GM21526 (cell line): ENCODE data around the gene DDR2.
"Not testable (repeated sequence)": the region's sequence is repeated elsewhere in the genome, so short reads cannot be mapped to it uniquely, and the experiment has no call there.

ENCODE experiments used
- ATAC-seq: cut with Tn5 transposase; IDR thresholded peaks from one replicate; pipeline ENCODE4 v1.9.1; 2021; ENCODE audit warnings: moderate library complexity; ENCODE audit not compliant: unreplicated experiment, low FRiP score

The DDR2 gene

GRCh38 chr1:162717548-162718184 is 85.4 kb downstream of the DDR2 start:
- no peak for ATAC-seq

- ATAC-seq: no peak
Observed at GRCh38 chr1:162719678-162720077, 87.4 kb downstream of the DDR2 start.

DNA sequence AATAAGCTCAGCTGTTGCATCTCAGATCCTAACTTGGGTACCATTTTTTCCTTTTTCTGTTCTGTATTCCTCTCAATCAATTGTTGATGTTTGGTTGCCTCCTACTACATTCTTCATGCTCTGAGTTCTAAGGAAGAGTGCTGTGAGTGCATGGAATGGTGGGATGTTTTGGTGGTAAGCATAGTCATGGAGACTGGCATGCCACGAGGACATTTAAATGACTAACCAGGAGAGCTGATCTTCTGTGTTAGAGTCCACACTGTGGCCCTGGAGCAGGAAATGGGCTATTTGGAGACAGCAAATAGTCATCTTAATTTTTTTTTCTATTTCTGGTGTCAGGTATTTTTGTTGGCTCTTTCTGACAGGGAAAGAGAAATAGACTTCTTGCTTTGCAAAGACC is 88.7 kb downstream of the DDR2 start:
- no peak for ATAC-seq

GRCh38 chr1:162721471-162721870 is 89.2 kb downstream of the DDR2 start:
- no peak for ATAC-seq

DNA sequence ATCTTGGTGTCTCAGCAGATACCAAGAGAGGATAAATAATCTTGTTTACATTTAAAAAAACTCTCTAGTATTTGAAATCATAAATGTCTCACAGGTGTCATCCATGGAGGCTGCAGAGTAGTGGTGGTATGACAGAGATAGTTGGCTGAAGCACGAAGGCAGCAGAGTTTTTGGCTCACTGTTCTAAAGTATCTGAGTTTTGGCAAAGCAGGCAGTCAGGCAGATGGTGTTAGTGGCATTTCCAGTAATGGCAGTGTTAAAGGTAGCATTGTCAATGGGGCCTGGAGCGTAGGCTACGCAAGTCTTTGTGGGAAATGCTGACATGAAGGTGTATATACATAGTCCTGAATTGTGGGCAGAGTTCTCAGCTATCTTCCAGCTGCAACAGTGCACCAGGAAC is 89.8 kb downstream of the DDR2 start:
- ATAC-seq: no peak

- ATAC-seq: no peak
Observed at GRCh38 chr1:162724583-162725120, 92.4 kb downstream of the DDR2 start.

DNA sequence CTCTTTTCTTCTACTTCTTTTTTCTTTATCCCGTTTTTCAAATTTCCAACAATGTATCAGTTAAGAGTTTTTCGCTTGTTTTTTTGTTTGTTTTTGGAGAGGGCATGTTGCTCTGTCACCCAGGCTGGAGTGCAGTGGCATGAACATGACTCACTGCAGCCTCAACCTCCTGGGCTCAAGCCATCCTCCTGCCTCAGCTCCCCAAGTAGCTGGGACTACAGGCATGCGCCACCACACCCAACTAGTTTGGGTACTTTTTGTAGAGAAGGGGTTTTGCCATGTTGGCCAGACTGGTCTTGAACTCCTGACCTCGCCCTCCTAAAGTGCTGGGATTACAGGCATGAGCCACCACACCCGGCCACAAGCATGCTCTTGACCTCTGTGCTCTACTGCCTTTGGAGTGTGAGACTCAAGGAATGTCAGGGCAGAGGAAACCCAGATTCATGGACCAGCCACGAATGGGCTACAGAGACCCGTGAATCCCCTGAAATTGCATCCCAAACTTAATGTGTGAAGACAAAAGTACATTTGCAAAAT is 93.1 kb downstream of the DDR2 start:
- ATAC-seq: no peak

DNA sequence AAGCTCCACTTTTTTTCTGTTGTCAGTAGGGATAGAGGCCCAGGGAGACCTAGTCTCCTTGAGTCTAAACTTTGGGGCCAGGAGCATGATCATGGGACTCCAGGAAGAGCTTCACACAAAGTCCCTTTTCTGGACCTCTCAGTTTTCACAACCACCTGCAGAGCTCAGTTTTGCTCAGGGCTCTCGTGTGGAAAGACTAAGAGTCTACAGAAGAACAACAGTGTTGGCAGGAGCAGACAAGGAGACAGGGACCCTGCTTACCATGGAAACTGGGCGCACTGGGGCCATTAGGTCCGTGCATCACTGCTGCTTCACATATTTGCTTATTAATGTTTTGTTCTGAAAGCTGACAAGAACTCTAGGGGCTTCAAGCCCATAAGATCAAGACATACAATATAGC is 94.3 kb downstream of the DDR2 start:
- no peak for ATAC-seq

DNA sequence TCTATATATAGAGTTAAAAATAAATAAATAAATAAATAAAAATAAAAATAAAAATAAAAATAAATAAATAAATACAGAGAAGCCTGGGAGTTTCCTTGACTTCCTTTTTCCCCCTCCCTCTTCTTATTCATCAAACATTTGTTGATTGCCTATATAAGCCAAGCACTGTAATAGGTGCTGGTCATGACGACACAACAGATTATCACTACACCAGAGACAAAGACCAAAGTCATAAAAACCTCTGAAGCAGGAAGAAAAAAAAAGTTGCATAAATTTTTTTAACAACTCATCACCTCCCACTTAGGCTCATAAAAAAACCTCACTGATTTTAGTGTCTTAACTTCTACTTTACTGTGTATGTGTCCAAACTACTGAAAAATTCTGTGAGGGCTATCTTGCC is 95.2 kb downstream of the DDR2 start:
- ATAC-seq: not testable (repeated sequence)

- no peak for ATAC-seq
Observed at GRCh38 chr1:162728573-162728972, 96.3 kb downstream of the DDR2 start.

GRCh38 chr1:162729195-162729774 is 97.0 kb downstream of the DDR2 start:
- ATAC-seq: not testable (repeated sequence)

GRCh38 chr1:162732094-162732493 is 99.8 kb downstream of the DDR2 start:
- ATAC-seq: no peak

DNA sequence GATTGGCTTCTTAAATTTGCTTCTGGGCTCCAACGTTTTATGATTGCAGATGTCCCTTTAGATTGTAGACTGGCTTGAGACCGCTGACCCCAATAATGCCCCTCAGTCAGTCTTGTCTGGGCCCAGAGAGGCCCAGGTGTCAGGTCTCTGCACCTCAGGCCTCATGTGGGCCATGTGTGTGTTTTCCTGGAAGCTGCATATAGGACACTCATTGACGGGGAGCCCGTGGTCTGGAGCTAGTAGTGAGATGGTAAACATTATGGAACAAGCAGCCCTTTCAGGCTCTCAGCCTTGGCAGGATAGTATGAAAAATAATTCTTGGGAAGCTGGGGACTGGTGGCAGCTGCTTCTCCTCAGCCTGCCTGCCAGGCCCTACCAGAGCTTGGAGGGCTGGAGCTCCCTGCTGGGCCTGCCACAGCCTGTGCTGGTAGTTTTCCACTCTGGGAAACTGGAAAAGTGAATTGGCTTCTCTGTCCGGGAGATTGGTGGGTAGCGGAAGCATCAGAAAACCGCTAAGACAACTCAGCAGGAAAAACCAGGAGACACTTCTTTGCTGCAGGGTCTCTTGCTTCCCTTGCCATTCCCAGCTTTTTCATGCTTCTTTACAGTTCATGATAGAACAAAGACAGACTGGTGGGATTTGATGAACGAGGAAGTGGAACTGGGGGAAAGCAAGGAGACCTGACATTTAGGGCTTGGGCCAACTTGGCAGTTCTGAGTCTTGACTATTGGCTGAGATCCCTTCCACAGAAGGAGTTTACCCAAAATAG is 100.5 kb downstream of the DDR2 start:
- ATAC-seq: no peak

GRCh38 chr1:162733336-162733590 is 101.0 kb downstream of the DDR2 start:
- no peak for ATAC-seq

GRCh38 chr1:162734047-162734446 is 101.8 kb downstream of the DDR2 start:
- ATAC-seq: no peak

- no peak for ATAC-seq
Observed at GRCh38 chr1:162736184-162736583, 103.9 kb downstream of the DDR2 start.

DNA sequence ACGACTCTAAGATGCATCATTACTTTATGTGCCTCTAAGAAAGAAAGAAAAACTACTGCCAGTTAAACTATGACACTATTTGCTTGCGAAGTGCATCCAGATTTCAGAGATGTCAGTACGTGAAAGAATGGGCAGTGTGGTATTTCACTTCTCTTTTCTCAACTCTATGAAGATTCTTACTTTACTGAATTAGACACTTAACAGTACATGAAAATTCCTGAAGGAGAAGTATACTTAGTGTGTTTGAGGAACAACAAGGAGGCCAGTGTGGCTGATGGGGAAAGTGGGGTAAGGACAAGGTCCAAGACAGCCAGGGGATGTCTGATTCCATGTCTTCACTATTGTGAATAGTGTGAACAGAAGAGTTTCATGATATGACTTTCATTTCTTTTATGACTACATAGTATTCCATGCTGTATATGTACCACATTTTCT is 104.4 kb downstream of the DDR2 start:
- ATAC-seq: peak; percentile 91

DNA sequence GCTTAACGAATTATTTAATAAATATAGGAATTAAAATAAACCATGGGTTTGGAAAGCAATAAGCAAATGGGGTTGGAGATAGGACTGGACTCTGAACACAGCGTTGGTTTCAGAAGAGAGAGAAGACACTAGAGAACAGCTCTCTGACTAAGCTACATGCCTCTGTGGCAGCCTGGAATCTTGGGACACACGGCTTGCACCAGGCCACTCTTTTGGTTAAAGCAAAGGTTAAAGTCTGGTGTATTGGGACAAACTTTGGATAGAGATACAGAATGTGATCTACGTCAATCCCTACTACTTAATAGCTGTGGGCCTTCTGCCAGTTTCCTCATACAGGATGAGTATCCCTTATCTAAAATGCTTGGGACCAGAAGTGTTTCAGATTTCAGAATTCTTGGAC is 108.5 kb downstream of the DDR2 start:
- ATAC-seq: no peak

GRCh38 chr1:162741574-162741973 is 109.3 kb downstream of the DDR2 start:
- no peak for ATAC-seq

DNA sequence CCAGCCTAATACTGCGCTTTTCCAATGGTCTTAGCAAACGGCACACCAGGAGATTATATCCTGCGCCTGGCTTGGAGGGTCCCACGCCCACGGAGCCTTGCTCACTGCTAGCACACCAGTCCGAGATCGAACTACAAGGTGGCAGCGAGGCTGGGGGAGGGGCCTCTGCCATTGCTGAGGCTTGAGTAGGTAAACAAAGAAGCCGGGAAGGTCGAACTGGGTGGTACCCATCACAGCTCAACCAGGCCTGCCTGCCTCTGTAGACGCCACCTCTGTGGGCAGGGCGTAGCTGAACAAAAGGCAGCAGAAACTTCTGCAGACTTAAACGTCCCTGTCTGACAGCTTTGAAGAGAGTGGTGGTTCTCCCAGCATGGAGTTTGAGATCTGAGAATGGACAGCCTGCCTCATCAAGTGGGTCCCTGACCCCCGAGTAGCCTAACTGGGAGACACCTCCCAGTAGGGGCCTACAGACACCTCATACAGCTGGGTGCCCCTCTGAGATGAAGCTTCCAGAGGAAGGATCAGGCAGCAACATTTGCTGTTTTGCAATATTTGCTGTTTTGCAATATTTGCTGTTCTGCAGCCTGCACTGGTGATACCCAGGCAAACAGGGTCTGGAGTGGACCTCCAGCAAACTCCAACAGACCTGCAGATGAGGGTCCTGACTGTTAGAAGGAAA is 114.1 kb downstream of the DDR2 start:
- not testable (repeated sequence) for ATAC-seq
